Measurements from ENCODE around the gene ACCS. TPM values are rescaled to one million over a fixed set of nuclear protein-coding genes. Genes with fewer than 3 reads are reported as not detected.

The ACCS gene
- total RNA-seq, 1 experiment from 2014 or later, result 7.5 TPM

DNA sequence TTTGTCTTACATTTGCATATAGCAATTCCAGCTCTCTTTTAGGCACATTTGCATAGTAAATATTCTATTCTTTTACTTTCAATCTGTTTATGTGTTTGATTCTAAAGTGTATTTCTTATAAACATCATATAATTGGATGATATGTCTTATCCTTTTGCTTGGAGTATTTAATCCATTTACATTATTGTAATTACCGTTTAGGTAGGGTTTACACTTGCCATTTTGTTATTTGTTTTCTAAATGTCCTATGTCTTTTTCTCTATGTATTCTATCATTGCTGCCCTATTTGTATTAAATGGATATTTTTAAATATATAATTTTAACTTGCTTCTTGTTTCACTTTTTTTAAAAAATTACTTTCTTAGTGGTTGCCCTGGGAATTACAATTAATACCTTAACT is 41.1 kb upstream of the ACCS start:
- TF ChIP-seq, protein P1, sequence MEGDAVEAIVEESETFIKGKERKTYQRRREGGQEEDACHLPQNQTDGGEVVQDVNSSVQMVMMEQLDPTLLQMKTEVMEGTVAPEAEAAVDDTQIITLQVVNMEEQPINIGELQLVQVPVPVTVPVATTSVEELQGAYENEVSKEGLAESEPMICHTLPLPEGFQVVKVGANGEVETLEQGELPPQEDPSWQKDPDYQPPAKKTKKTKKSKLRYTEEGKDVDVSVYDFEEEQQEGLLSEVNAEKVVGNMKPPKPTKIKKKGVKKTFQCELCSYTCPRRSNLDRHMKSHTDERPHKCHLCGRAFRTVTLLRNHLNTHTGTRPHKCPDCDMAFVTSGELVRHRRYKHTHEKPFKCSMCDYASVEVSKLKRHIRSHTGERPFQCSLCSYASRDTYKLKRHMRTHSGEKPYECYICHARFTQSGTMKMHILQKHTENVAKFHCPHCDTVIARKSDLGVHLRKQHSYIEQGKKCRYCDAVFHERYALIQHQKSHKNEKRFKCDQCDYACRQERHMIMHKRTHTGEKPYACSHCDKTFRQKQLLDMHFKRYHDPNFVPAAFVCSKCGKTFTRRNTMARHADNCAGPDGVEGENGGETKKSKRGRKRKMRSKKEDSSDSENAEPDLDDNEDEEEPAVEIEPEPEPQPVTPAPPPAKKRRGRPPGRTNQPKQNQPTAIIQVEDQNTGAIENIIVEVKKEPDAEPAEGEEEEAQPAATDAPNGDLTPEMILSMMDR (conservative IDR thresholded peaks at IDR 0.05), result no peak; the same call in 2 of the 3 replicates
- WGBS (ENCODE audit: extremely low coverage, insufficient read length, low lambda C conversion rate), result no CpG with 5 or more reads among the region's 1 CpG
- H2AK5ac ChIP-seq (ENCODE audit: insufficient read length, low read length), result no peak overlapping the region
- H3K27me3 ChIP-seq (ENCODE audit: insufficient read depth, low read length), result no peaks in the 10 kb centered on the region
- Mint-ChIP-seq H3K9me3 (peaks cover 13 to 26% of the 10 kb centered on the region in 2 experiments), H3K27ac (no peak overlapping the region), H3K27me3 (ENCODE audit: low read depth) (peaks cover 21% of the 10 kb centered on the region), H3K4me3 (no peak overlapping the region), H3K4me1 (peaks cover 5 to 9% of the 10 kb centered on the region in 2 experiments), H3K36me3 (ENCODE audit: insufficient read depth in 1 of 3, low read depth in 3 of 3) (peaks cover 0 to 17% (median 3%) of the 10 kb centered on the region in 3 experiments; a peak in 4 of 7 replicates)
- no peak overlapping the region for H2BK20ac ChIP-seq (ENCODE audit: low read depth, low read length, poor library complexity, severe bottlenecking)
- no peak for DNase-seq
- no peak overlapping the region for H4K5ac ChIP-seq (ENCODE audit: insufficient read length, low read depth, low read length)
- no peak overlapping the region for H2BK12ac ChIP-seq (ENCODE audit: insufficient read length, low read depth, low read length)
- no peak overlapping the region for H4K91ac ChIP-seq (ENCODE audit: insufficient read length, low read depth, low read length)
- H4K20me1 ChIP-seq (ENCODE audit: control insufficient read depth, insufficient read depth, insufficient read length), result no peaks in the 10 kb centered on the region
- H3T11ph ChIP-seq (ENCODE audit: low read length), result no peak overlapping the region
- H2BK15ac ChIP-seq (ENCODE audit: low read depth, low read length), result no peak overlapping the region
- no peak overlapping the region for H3K27ac ChIP-seq (ENCODE audit: insufficient read length, low read depth, low read length)
- no peaks in the 10 kb centered on the region for H3K4me1 ChIP-seq (ENCODE audit: insufficient read depth, low read length)
- no peak overlapping the region for H4K8ac ChIP-seq (replicated peaks; ENCODE audit: insufficient read length, low read depth, low read length)
- H3K79me2 ChIP-seq (ENCODE audit: insufficient read depth, low read length), result no peaks in the 10 kb centered on the region
- no peak overlapping the region for H3K4me2 ChIP-seq (ENCODE audit: insufficient read depth, insufficient read length, low read length)
- H3K9ac ChIP-seq (ENCODE audit: extremely low read depth, insufficient read length, low read length), result no peak overlapping the region
- H3K23ac ChIP-seq (ENCODE audit: insufficient read length, low read depth, low read length), result no peak overlapping the region
- no peaks in the 10 kb centered on the region for H3K9me3 ChIP-seq (ENCODE audit: control insufficient read depth, low read depth, low read length)
- no peak overlapping the region for H3K56ac ChIP-seq (ENCODE audit: insufficient read length, low read depth, low read length)
- H2AFZ ChIP-seq (ENCODE audit: low read length), result no peak overlapping the region
- no peak overlapping the region for H2BK120ac ChIP-seq (ENCODE audit: low read depth, low read length, poor library complexity, severe bottlenecking)
- no peaks in the 10 kb centered on the region for H3K23me2 ChIP-seq (ENCODE audit: insufficient read length, low read depth, low read length, poor library complexity, severe bottlenecking)
- H3K14ac ChIP-seq (ENCODE audit: insufficient read depth, low read length), result no peak overlapping the region
- H3K4ac ChIP-seq (ENCODE audit: low read depth, low read length), result no peak overlapping the region
- no peaks in the 10 kb centered on the region for H3K79me1 ChIP-seq (ENCODE audit: insufficient read depth, low read depth, low read length, poor library complexity, severe bottlenecking)
- no peak overlapping the region for H3K18ac ChIP-seq (ENCODE audit: insufficient read length, low read depth, low read length)
- no peak overlapping the region for H2BK5ac ChIP-seq (ENCODE audit: insufficient read length, low read length)

Measured in H9 (cell line).